GM23338 (cell line): Measurements from ENCODE around the gene ANXA6.

Experiments used
- CREB1 ChIP-seq: fragments of 250-450 bp; sonication (Bioruptor Pico); IDR thresholded peaks from 2 replicates; pipeline ENCODE4 v1.5.0; 2020; ENCODE audit warnings: low read depth, mild to moderate bottlenecking, moderate library complexity
- EZH2 ChIP-seq: fragments of 200-600 bp; sonication (generic); IDR thresholded peaks from one replicate; pipeline ENCODE4 v1.8.0; 2017; ENCODE audit warnings: antibody characterized with exemption, mild to moderate bottlenecking, low read depth; ENCODE audit not compliant: unreplicated experiment
- EZH2phosphoT487 ChIP-seq: fragments of 200-600 bp; sonication (generic); IDR thresholded peaks from one replicate; pipeline ENCODE4 v1.8.1; 2018; ENCODE audit warnings: antibody characterized with exemption; ENCODE audit not compliant: unreplicated experiment
- JUNB ChIP-seq: IDR thresholded peaks from one replicate; pipeline ENCODE4 v1.6.1; 2016; ENCODE audit warnings: antibody characterized with exemption; ENCODE audit not compliant: unreplicated experiment
- POLR2AphosphoS5 ChIP-seq: IDR thresholded peaks from 2 replicates; pipeline ENCODE4 v1.6.1; 2016; ENCODE audit warnings: antibody characterized with exemption, low read depth
- TF ChIP-seq, protein P1 (sequence below): IDR thresholded peaks from one replicate; pipeline ENCODE4 v1.6.1; 2018; ENCODE audit warnings: antibody characterized with exemption; ENCODE audit not compliant: unreplicated experiment
- TF ChIP-seq, protein P2 (sequence below), 2 experiments: fragments of 200-600 bp in 1 of 2; sonication (generic) in 1 of 2; conservative IDR thresholded peaks; 2 replicates each; pipeline versions ENCODE4 v1.5.1 to v1.6.1; 2016 to 2017; ENCODE audit warnings: antibody characterized with exemption in 2 of 2, low read depth in 2 of 2, mild to moderate bottlenecking in 2 of 2, moderate library complexity in 1 of 2
- TF ChIP-seq, protein P3 (sequence below): IDR thresholded peaks from 2 replicates; pipeline ENCODE4 v1.6.1; 2016; ENCODE audit warnings: antibody characterized with exemption

DNA sequence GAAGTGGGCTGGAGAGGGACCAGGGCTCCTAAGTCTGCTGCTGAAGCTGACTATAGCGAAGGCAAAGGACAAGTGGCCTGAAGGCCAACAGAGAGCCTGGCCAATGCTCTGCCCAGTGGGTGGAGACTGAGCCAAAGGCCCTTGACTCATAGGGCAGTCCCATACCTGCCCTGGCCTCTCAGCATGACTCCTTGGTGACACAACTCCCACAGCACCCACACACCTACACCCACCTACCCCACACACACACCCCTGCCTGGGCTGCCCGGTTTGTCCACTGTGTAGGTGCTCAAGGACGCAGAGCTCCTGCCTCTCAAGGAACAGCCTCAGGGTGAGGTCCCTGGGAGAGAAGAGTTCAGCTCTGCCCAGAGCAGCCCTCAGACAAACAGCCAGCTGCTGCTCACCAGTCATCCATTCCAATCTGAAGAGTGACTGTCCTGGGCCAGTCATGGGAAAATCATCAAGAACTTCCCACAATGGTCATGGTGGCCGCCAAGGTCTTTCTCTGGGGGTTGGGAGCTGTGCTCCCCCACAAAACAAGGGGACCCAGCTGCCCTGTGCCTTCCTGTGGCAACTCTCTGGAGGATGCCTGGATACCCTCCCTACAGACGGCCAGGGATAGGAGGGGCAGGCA lies 81.8 kb downstream of the ANXA6 start:
- TF ChIP-seq, protein P1, sequence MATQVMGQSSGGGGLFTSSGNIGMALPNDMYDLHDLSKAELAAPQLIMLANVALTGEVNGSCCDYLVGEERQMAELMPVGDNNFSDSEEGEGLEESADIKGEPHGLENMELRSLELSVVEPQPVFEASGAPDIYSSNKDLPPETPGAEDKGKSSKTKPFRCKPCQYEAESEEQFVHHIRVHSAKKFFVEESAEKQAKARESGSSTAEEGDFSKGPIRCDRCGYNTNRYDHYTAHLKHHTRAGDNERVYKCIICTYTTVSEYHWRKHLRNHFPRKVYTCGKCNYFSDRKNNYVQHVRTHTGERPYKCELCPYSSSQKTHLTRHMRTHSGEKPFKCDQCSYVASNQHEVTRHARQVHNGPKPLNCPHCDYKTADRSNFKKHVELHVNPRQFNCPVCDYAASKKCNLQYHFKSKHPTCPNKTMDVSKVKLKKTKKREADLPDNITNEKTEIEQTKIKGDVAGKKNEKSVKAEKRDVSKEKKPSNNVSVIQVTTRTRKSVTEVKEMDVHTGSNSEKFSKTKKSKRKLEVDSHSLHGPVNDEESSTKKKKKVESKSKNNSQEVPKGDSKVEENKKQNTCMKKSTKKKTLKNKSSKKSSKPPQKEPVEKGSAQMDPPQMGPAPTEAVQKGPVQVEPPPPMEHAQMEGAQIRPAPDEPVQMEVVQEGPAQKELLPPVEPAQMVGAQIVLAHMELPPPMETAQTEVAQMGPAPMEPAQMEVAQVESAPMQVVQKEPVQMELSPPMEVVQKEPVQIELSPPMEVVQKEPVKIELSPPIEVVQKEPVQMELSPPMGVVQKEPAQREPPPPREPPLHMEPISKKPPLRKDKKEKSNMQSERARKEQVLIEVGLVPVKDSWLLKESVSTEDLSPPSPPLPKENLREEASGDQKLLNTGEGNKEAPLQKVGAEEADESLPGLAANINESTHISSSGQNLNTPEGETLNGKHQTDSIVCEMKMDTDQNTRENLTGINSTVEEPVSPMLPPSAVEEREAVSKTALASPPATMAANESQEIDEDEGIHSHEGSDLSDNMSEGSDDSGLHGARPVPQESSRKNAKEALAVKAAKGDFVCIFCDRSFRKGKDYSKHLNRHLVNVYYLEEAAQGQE: no peak
- TF ChIP-seq, protein P2, sequence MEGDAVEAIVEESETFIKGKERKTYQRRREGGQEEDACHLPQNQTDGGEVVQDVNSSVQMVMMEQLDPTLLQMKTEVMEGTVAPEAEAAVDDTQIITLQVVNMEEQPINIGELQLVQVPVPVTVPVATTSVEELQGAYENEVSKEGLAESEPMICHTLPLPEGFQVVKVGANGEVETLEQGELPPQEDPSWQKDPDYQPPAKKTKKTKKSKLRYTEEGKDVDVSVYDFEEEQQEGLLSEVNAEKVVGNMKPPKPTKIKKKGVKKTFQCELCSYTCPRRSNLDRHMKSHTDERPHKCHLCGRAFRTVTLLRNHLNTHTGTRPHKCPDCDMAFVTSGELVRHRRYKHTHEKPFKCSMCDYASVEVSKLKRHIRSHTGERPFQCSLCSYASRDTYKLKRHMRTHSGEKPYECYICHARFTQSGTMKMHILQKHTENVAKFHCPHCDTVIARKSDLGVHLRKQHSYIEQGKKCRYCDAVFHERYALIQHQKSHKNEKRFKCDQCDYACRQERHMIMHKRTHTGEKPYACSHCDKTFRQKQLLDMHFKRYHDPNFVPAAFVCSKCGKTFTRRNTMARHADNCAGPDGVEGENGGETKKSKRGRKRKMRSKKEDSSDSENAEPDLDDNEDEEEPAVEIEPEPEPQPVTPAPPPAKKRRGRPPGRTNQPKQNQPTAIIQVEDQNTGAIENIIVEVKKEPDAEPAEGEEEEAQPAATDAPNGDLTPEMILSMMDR (conservative IDR thresholded peaks at IDR 0.05; ENCODE audit: low read depth in 2 of 2): no peak
- no peak for TF ChIP-seq EZH2
- no peak for TF ChIP-seq POLR2AphosphoS5
- no peak for TF ChIP-seq JUNB
- TF ChIP-seq CREB1 (CRISPR knock-in tag): no peak
- no peak for TF ChIP-seq EZH2phosphoT487
- TF ChIP-seq, protein P3, sequence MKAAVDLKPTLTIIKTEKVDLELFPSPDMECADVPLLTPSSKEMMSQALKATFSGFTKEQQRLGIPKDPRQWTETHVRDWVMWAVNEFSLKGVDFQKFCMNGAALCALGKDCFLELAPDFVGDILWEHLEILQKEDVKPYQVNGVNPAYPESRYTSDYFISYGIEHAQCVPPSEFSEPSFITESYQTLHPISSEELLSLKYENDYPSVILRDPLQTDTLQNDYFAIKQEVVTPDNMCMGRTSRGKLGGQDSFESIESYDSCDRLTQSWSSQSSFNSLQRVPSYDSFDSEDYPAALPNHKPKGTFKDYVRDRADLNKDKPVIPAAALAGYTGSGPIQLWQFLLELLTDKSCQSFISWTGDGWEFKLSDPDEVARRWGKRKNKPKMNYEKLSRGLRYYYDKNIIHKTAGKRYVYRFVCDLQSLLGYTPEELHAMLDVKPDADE: no peak
